Breast epithelium (tissue), 4 donors: ENCODE results near the gene GRPEL2. TPM values are rescaled to one million over a fixed set of nuclear protein-coding genes. Genes with fewer than 3 reads are reported as not detected.
A peak's percentile ranks its signal among the peaks of the same experiment; 100 is the strongest.

ENCODE experiments used
- DNase-seq, 2 donors: peaks; one replicate each; pipeline ENCODE4 v3.0.0-alpha.2; 2019; ENCODE audit warnings: low spot score in 2 of 2
- H3K27ac ChIP-seq, 2 donors: fragments of 200-600 bp; sonication (generic) in 1 of 2; one replicate each; pipeline ENCODE4 v1.5.1; 2016 to 2019; ENCODE audit warnings: mild to moderate bottlenecking in 1 of 2
- H3K27me3 ChIP-seq, 2 donors: fragments of 200-600 bp; sonication (generic) in 1 of 2; one replicate each; pipeline versions ENCODE4 v1.5.1 to v1.6.0; 2017 to 2019; ENCODE audit warnings: control low read depth in 1 of 2, mild to moderate bottlenecking in 1 of 2
- H3K36me3 ChIP-seq: fragments of 200-600 bp; one replicate; pipeline ENCODE4 v1.5.1; 2019
- H3K4me1 ChIP-seq, 2 donors: fragments of 200-600 bp; sonication (generic); one replicate each; pipeline ENCODE4 v1.5.1; 2016 to 2019; ENCODE audit warnings: control low read depth in 1 of 2
- H3K4me3 ChIP-seq, 3 donors: fragments of 200-600 bp; sonication (generic); 1 replicate in 2 of 3; 2 replicates in 1 of 3; pipeline ENCODE4 v1.5.1; 2016 to 2019; ENCODE audit warnings: mild to moderate bottlenecking in 3 of 3, moderate library complexity in 2 of 3
- H3K9me3 ChIP-seq, 2 donors: fragments of 200-600 bp; sonication (generic) in 1 of 2; one replicate each; pipeline ENCODE4 v1.5.1; 2016 to 2019; ENCODE audit warnings: control low read depth in 1 of 2
- POLR2A ChIP-seq: fragments of 450-650 bp; IDR thresholded peaks from one replicate; pipeline ENCODE4 v1.6.1; 2016; ENCODE audit warnings: antibody characterized with exemption, mild to moderate bottlenecking, moderate library complexity
- POLR2AphosphoS5 ChIP-seq, 3 donors: sonication (generic); formaldehyde crosslinking; IDR thresholded peaks; one replicate each; pipeline ENCODE4 v1.6.1; 2017; ENCODE audit warnings: antibody characterized with exemption in 3 of 3
- intact Hi-C: fragments of 100-400 bp; cut with DNase I; formaldehyde crosslinking; loops from one replicate; pipeline ENCODE4 v1.15.1; 2023; ENCODE audit warnings: low total_unique reads
- total RNA-seq, 3 donors: library from RNA; depleted of rRNA; stranded (reverse); fragments of >200 nt; gene quantifications; one replicate each; pipeline ENCODE4 v1.1.0, GENCODE V29; 2016
- TF ChIP-seq, protein P1 (sequence below), 3 donors: fragments of 450-650 bp; IDR thresholded peaks; one replicate each; pipeline ENCODE4 v1.5.1; 2016 to 2017; ENCODE audit warnings: antibody characterized with exemption in 3 of 3, mild to moderate bottlenecking in 3 of 3, moderate library complexity in 3 of 3

The GRPEL2 gene
- total RNA-seq, 3 donors from 2014 or later: 14.4 to 17.1 (median 16.5) TPM

DNA sequence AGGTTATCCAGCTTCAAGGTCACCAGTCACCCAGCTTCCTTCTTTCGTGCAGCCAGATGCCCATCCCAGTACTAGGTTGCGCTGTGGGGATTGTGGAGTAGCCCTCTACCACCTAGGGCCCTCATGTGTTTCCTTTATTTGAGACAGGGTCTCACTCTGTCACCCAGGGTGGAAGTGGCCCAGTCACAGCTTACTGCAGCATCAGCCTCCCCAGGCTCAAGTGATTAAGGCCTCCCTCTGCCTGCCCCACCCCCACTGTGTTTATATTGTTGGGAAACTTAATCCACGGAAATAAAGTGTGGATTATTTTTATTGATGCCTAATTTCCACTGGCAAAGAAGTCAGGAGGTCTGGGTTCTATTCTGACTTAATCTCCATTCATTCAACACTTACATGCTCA lies 29.5 kb downstream of the GRPEL2 start:
- Histone ChIP-seq H3K4me1 (no peaks in the 10 kb centered on the region), H3K27ac (no peak overlapping the region), H3K9me3 (no peaks in the 10 kb centered on the region), H3K36me3 (no peaks in the 10 kb centered on the region), H3K4me3 (no peak overlapping the region), H3K27me3 (no peaks in the 10 kb centered on the region)
- intact Hi-C loops: loop anchor here (10.0 kb wide), 1 partner anchor 50 kb away; no protein-coding TSS in a partner anchor
- DNase-seq: no peak
- TF ChIP-seq, protein P1, sequence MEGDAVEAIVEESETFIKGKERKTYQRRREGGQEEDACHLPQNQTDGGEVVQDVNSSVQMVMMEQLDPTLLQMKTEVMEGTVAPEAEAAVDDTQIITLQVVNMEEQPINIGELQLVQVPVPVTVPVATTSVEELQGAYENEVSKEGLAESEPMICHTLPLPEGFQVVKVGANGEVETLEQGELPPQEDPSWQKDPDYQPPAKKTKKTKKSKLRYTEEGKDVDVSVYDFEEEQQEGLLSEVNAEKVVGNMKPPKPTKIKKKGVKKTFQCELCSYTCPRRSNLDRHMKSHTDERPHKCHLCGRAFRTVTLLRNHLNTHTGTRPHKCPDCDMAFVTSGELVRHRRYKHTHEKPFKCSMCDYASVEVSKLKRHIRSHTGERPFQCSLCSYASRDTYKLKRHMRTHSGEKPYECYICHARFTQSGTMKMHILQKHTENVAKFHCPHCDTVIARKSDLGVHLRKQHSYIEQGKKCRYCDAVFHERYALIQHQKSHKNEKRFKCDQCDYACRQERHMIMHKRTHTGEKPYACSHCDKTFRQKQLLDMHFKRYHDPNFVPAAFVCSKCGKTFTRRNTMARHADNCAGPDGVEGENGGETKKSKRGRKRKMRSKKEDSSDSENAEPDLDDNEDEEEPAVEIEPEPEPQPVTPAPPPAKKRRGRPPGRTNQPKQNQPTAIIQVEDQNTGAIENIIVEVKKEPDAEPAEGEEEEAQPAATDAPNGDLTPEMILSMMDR (IDR thresholded peaks at IDR 0.05): no peak
- TF ChIP-seq POLR2A (no peak), POLR2AphosphoS5 (IDR thresholded peaks at IDR 0.05) (no peak)

DNA sequence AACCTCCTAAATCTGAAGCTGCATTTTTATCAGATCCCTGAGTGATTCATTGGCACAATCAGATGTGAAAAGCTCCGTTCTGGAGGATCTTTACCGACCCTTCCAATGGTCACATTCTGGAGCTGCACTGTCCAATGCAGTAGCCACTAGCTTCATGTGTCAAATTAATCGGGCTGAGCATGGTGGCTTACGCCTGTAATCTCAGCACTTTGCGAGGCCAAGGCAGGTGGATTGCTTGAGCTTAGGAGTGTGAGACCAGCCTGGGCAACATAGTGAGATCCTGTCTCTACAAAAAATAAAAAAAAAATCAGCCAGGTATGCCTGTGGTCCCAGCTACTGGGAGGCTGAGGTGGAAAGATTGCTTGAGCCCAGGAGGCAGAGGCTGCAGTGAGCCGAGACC lies 30.1 kb downstream of the GRPEL2 start:
- no peak for TF ChIP-seq POLR2A
- Histone ChIP-seq H3K4me1 (no peaks in the 10 kb centered on the region), H3K27me3 (no peaks in the 10 kb centered on the region), H3K4me3 (no peak overlapping the region), H3K36me3 (no peaks in the 10 kb centered on the region), H3K9me3 (no peaks in the 10 kb centered on the region), H3K27ac (no peak overlapping the region)
- DNase-seq: no peak
- intact Hi-C loops: loop anchor here (10.0 kb wide), 1 partner anchor 49 kb away; no protein-coding TSS in a partner anchor

DNA sequence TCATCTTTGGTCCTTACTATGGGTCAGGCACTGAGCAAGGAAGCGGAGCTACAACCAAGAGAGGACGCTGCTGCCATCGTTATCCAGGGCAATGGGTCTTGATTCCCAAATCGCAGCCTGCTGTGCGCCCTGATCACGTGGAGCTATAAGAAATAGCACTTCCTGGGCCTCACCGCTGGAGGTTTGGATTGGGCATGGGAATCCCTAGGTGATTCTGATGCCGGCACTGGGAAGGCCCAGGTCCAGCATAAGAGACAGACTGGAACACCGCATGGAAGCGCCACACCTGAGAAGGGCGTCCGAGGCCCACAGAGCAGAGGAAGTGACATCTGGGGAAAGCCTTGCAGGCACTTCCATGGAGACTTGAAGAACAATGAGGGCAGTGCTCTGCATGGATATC lies 30.8 kb downstream of the GRPEL2 start:
- Histone ChIP-seq H3K36me3 (no peaks in the 10 kb centered on the region), H3K4me3 (no peak overlapping the region), H3K27ac (no peak overlapping the region), H3K9me3 (no peaks in the 10 kb centered on the region), H3K4me1 (no peaks in the 10 kb centered on the region), H3K27me3 (no peaks in the 10 kb centered on the region)
- no peak for DNase-seq
- intact Hi-C loops: loop anchor here (10.0 kb wide), 1 partner anchor 49 kb away; no protein-coding TSS in a partner anchor
- TF ChIP-seq POLR2A (no peak), POLR2AphosphoS5 (IDR thresholded peaks at IDR 0.05) (no peak)
- TF ChIP-seq, protein P1 (IDR thresholded peaks at IDR 0.05): no peak

DNA sequence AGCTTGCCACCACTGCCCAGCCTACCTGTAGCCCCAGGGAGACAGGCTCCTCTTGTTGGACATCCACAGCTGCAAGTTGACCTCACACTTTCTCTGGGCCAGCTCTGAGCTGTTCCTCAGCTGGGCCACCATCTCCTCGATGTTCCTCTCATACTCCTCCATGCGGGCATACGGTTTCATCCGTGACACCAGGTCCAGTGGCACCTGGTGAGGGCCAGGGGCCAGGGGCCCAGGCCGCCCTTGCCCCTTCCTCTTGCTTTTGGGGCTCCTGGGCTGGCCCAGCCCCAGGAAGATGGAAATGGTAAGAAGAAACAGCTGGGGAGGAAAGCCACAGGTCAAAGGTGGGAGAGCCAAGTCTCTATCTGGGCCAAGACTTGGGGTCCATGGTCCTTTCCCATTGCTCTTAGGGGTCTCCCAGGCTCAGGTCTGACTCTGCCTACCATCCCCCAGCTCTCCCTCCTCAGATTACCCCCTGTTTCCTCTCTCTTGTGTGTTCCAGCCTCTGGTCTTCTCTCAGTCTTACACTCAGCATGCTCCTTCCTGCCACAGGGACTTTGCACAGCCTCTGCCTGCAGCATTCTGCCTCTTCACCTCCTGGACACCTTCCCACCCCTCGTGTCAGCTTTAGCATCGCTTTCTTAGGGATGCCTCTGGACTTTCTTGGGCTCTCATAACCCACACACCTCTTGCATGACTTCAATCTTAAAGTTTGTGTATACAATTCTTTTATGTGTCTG lies 31.6 kb downstream of the GRPEL2 start:
- Histone ChIP-seq H3K4me3 (no peak overlapping the region), H3K36me3 (no peaks in the 10 kb centered on the region), H3K27ac (no peak overlapping the region), H3K9me3 (no peaks in the 10 kb centered on the region), H3K4me1 (peaks cover 0 to 4% of the 10 kb centered on the region in 2 donors), H3K27me3 (no peaks in the 10 kb centered on the region)
- no peak for TF ChIP-seq POLR2AphosphoS5 (IDR thresholded peaks at IDR 0.05)
- intact Hi-C loops: loop anchor here (10.0 kb wide), 1 partner anchor 48 kb away; no protein-coding TSS in a partner anchor
- DNase-seq: no peak

DNA sequence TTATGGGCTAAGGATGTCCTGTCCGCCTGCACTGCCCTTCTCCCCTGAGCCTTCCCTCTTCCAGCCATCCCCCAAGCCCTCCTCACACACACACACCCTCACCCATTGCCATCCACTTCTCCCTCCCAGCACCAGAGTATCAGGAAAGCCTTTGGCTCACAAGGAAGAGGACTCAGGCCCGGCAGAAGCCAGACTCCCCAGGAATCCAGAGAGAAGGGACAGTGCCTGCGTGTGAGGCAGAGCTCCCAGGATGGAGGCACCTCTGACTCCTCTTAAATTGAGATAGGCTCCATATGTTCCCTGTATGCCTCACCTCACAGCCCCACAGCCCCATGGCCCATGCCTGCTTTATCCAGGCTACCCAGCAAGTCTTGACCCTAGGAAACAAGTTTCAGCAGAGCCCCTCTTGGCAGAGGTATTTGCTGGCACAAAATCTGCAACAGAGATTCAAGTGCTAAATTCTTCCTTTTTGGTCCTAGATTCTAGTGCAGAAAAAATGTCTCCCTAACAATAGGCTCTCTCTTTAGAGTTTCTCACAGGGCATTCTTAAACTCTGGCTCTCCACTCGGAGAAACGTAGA lies 33.0 kb downstream of the GRPEL2 start:
- H3K4me1 ChIP-seq: peaks cover 0 to 8% of the 10 kb centered on the region in 2 donors
- H3K27me3 ChIP-seq: no peaks in the 10 kb centered on the region
- no peaks in the 10 kb centered on the region for H3K36me3 ChIP-seq
- DNase-seq: peak in 1 of 2 donors; percentile 77
- intact Hi-C loops: loop anchor here (10.0 kb wide), 1 partner anchor 46 kb away; no protein-coding TSS in a partner anchor
- no peak overlapping the region for H3K4me3 ChIP-seq
- TF ChIP-seq POLR2A: no peak
- TF ChIP-seq POLR2AphosphoS5 (IDR thresholded peaks at IDR 0.05): no peak
- TF ChIP-seq, protein P1 (IDR thresholded peaks at IDR 0.05): no peak
- H3K27ac ChIP-seq: peak overlapping the region; percentile 62 to 91
- no peaks in the 10 kb centered on the region for H3K9me3 ChIP-seq

DNA sequence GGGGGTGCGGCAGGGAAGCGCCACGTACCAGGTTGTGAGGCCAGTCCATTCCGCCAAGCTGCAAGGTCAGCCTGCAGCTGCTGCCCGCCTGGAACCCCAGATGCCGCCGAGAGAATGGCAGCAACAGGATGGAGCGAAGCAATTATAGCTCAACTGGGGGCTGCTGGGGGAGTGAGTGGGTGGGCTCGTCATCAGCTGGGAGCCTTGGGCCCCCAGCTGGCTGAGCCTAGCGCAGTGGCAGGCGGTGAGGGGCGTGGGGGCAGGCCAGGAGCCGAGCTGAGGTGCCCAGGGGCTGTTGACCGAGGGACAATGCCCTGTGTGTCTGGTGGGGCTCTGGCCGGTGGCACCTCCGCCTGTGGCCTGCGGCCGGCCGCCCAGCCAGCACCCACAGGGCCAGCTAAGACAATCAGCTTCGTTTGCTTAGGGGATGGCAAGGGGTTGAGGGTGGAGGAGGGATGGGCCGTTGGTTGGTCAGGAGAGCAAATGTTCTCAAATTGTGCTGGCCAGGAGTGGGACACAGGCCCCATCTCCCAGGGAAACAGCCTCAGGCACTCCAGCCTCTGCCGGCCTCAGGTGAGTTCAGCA lies 34.0 kb downstream of the GRPEL2 start, which contains the start of gene IL17B:
Gene IL17B (minus strand): TSS at position 116 of the 585 bp plus-strand sequence. CDS start 67 bp downstream, at position 49.
- Histone ChIP-seq H3K36me3 (no peaks in the 10 kb centered on the region), H3K9me3 (no peaks in the 10 kb centered on the region), H3K4me3 (peak within 1 kb of the TSS in 1 of 3 donors; percentile 5), H3K27me3 (no peaks in the 10 kb centered on the region), H3K27ac (peak within 1 kb of the TSS; percentile 62 to 91), H3K4me1 (peaks cover 0 to 8% of the 10 kb centered on the region in 2 donors)
- DNase-seq: no peak
- no peak for TF ChIP-seq POLR2A
- no peak for TF ChIP-seq POLR2AphosphoS5 (IDR thresholded peaks at IDR 0.05)
- TF ChIP-seq, protein P1 (IDR thresholded peaks at IDR 0.05): no peak
- intact Hi-C loops: loop anchor here (10.0 kb wide), 1 partner anchor 46 kb away; no protein-coding TSS in a partner anchor
